ENCODE measurements around the gene RANBP3. TPM values are rescaled to one million over a fixed set of nuclear protein-coding genes. Genes with fewer than 3 reads are reported as not detected.

Gene RANBP3
- total and polyA plus RNA-seq, 2 experiments from 2014 or later = 40.2 to 98.3 TPM

DNA sequence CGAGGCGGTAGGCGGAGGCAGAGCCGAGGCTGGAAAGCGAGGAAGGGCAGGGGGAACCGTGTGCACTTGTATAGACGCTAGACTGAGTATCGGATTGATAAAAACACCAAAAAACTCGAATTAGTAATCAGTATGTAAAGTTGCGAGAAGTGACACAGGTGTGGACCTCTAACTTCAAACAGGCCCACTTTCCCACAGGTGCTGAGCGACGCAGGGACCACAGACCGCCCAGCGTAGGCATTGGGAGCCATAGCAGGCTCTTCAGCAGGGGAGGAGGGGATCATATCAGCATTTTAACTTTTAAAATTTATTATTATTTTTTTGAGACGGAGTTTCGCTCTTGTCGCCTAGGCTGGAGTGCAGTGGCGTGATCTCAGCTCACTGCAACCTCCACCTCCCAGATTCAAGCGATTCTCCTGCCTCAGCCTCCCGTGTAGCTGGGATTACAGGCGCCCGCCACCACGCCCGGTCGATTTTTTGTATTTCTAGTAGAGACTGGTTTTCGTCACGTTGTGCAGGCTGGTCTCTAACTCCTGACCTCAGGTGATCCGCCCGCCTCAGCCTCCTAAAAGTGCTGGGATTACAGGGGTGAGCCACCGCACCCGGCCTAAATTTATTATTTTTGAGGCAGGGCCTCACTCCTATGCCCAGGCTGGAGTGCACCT, 72.7 kb downstream of the RANBP3 start:
- H3K4me1 ChIP-seq (ENCODE audit: insufficient read depth) = no peaks in the 10 kb centered on the region
- 0 out of 2 replicates have a peak overlapping the region, but pooled peaks have one; percentile 11 for H3K27ac ChIP-seq (ENCODE audit: low read depth)
- H3F3A ChIP-seq (replicated peaks; ENCODE audit: low read depth) = no peaks in the 10 kb centered on the region
- Mint-ChIP-seq H3K27ac (no peak overlapping the region), H3K4me1 (0 out of 3 replicates have a peak, but pooled peaks cover 3% of the 10 kb centered on the region), H3K4me3 (peak overlapping the region; percentile 99), H3K27me3 (ENCODE audit: insufficient read depth, low read depth, poor library complexity) (peaks cover 16% of the 10 kb centered on the region), H3K9me3 (no peaks in the 10 kb centered on the region), H3K36me3 (ENCODE audit: low read depth) (peaks cover 13% of the 10 kb centered on the region)
- TF ChIP-seq ZNF114 (CRISPR knock-in tag; IDR thresholded peaks at IDR 0.05) (no peak), EZH2 (IDR thresholded peaks at IDR 0.05; ENCODE audit: low read depth, unreplicated experiment) (no peak), CREB1 (CRISPR knock-in tag; IDR thresholded peaks at IDR 0.05; ENCODE audit: low read depth) (no peak), EZH2phosphoT487 (IDR thresholded peaks at IDR 0.05; ENCODE audit: unreplicated experiment) (no peak)
- TF ChIP-seq, protein P1, sequence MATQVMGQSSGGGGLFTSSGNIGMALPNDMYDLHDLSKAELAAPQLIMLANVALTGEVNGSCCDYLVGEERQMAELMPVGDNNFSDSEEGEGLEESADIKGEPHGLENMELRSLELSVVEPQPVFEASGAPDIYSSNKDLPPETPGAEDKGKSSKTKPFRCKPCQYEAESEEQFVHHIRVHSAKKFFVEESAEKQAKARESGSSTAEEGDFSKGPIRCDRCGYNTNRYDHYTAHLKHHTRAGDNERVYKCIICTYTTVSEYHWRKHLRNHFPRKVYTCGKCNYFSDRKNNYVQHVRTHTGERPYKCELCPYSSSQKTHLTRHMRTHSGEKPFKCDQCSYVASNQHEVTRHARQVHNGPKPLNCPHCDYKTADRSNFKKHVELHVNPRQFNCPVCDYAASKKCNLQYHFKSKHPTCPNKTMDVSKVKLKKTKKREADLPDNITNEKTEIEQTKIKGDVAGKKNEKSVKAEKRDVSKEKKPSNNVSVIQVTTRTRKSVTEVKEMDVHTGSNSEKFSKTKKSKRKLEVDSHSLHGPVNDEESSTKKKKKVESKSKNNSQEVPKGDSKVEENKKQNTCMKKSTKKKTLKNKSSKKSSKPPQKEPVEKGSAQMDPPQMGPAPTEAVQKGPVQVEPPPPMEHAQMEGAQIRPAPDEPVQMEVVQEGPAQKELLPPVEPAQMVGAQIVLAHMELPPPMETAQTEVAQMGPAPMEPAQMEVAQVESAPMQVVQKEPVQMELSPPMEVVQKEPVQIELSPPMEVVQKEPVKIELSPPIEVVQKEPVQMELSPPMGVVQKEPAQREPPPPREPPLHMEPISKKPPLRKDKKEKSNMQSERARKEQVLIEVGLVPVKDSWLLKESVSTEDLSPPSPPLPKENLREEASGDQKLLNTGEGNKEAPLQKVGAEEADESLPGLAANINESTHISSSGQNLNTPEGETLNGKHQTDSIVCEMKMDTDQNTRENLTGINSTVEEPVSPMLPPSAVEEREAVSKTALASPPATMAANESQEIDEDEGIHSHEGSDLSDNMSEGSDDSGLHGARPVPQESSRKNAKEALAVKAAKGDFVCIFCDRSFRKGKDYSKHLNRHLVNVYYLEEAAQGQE (IDR thresholded peaks at IDR 0.05; ENCODE audit: unreplicated experiment) = no peak
- TF ChIP-seq, protein P2, sequence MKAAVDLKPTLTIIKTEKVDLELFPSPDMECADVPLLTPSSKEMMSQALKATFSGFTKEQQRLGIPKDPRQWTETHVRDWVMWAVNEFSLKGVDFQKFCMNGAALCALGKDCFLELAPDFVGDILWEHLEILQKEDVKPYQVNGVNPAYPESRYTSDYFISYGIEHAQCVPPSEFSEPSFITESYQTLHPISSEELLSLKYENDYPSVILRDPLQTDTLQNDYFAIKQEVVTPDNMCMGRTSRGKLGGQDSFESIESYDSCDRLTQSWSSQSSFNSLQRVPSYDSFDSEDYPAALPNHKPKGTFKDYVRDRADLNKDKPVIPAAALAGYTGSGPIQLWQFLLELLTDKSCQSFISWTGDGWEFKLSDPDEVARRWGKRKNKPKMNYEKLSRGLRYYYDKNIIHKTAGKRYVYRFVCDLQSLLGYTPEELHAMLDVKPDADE (IDR thresholded peaks at IDR 0.05) = no peak
- TF ChIP-seq, protein P3, sequence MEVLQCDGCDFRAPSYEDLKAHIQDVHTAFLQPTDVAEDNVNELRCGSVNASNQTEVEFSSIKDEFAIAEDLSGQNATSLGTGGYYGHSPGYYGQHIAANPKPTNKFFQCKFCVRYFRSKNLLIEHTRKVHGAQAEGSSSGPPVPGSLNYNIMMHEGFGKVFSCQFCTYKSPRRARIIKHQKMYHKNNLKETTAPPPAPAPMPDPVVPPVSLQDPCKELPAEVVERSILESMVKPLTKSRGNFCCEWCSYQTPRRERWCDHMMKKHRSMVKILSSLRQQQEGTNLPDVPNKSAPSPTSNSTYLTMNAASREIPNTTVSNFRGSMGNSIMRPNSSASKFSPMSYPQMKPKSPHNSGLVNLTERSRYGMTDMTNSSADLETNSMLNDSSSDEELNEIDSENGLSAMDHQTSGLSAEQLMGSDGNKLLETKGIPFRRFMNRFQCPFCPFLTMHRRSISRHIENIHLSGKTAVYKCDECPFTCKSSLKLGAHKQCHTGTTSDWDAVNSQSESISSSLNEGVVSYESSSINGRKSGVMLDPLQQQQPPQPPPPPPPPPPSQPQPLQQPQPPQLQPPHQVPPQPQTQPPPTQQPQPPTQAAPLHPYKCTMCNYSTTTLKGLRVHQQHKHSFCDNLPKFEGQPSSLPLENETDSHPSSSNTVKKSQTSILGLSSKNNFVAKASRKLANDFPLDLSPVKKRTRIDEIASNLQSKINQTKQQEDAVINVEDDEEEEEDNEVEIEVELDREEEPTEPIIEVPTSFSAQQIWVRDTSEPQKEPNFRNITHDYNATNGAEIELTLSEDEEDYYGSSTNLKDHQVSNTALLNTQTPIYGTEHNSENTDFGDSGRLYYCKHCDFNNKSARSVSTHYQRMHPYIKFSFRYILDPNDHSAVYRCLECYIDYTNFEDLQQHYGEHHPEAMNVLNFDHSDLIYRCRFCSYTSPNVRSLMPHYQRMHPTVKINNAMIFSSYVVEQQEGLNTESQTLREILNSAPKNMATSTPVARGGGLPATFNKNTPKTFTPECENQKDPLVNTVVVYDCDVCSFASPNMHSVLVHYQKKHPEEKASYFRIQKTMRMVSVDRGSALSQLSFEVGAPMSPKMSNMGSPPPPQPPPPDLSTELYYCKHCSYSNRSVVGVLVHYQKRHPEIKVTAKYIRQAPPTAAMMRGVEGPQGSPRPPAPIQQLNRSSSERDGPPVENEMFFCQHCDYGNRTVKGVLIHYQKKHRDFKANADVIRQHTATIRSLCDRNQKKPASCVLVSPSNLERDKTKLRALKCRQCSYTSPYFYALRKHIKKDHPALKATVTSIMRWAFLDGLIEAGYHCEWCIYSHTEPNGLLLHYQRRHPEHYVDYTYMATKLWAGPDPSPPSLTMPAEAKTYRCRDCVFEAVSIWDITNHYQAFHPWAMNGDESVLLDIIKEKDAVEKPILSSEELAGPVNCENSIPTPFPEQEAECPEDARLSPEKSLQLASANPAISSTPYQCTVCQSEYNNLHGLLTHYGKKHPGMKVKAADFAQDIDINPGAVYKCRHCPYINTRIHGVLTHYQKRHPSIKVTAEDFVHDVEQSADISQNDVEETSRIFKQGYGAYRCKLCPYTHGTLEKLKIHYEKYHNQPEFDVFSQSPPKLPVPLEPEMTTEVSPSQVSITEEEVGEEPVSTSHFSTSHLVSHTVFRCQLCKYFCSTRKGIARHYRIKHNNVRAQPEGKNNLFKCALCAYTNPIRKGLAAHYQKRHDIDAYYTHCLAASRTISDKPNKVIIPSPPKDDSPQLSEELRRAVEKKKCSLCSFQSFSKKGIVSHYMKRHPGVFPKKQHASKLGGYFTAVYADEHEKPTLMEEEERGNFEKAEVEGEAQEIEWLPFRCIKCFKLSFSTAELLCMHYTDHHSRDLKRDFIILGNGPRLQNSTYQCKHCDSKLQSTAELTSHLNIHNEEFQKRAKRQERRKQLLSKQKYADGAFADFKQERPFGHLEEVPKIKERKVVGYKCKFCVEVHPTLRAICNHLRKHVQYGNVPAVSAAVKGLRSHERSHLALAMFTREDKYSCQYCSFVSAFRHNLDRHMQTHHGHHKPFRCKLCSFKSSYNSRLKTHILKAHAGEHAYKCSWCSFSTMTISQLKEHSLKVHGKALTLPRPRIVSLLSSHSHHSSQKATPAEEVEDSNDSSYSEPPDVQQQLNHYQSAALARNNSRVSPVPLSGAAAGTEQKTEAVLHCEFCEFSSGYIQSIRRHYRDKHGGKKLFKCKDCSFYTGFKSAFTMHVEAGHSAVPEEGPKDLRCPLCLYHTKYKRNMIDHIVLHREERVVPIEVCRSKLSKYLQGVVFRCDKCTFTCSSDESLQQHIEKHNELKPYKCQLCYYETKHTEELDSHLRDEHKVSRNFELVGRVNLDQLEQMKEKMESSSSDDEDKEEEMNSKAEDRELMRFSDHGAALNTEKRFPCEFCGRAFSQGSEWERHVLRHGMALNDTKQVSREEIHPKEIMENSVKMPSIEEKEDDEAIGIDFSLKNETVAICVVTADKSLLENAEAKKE (CRISPR knock-in tag; IDR thresholded peaks at IDR 0.05) = no peak
- TF ChIP-seq, protein P4, sequence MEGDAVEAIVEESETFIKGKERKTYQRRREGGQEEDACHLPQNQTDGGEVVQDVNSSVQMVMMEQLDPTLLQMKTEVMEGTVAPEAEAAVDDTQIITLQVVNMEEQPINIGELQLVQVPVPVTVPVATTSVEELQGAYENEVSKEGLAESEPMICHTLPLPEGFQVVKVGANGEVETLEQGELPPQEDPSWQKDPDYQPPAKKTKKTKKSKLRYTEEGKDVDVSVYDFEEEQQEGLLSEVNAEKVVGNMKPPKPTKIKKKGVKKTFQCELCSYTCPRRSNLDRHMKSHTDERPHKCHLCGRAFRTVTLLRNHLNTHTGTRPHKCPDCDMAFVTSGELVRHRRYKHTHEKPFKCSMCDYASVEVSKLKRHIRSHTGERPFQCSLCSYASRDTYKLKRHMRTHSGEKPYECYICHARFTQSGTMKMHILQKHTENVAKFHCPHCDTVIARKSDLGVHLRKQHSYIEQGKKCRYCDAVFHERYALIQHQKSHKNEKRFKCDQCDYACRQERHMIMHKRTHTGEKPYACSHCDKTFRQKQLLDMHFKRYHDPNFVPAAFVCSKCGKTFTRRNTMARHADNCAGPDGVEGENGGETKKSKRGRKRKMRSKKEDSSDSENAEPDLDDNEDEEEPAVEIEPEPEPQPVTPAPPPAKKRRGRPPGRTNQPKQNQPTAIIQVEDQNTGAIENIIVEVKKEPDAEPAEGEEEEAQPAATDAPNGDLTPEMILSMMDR (conservative IDR thresholded peaks at IDR 0.05; ENCODE audit: low read depth in 2 of 2) = no peak
- no peaks in the 10 kb centered on the region for H3K9me2 ChIP-seq (ENCODE audit: insufficient read depth)
- DNase-seq (ENCODE audit: low spot score) (no peak), ATAC-seq (no peak)
- peak overlapping the region; percentile 87; the same call in 1 of the 2 replicates for H2AFZ ChIP-seq
- peaks cover 17% of the 10 kb centered on the region for H4K20me1 ChIP-seq (replicated peaks; ENCODE audit: insufficient read depth)
- H3K79me2 ChIP-seq (replicated peaks; ENCODE audit: insufficient read depth) = peaks cover 32% of the 10 kb centered on the region
- H3K4me3 ChIP-seq = peak overlapping the region; percentile 76
- H3K36me3 ChIP-seq (ENCODE audit: insufficient read depth) = no peaks in the 10 kb centered on the region
- H3K27me3 ChIP-seq (ENCODE audit: insufficient read depth) = no peaks in the 10 kb centered on the region
- peak overlapping the region; percentile 88 for H3K4me2 ChIP-seq
